Testis (tissue), 3 donors: Measurements from ENCODE around the gene NRP1. TPM values are rescaled to one million over a fixed set of nuclear protein-coding genes. Genes with fewer than 3 reads are reported as not detected.
A peak's percentile ranks its signal among the peaks of the same experiment; 100 is the strongest.

Experiments used
- DNase-seq: peaks from one replicate; pipeline ENCODE4 v3.0.0-alpha.2; 2019
- H3K27ac ChIP-seq, 2 donors: fragments of 200-600 bp; sonication (generic); one replicate each; pipeline ENCODE4 v1.5.1; 2019
- H3K27me3 ChIP-seq: fragments of 200-600 bp; sonication (generic); one replicate; pipeline ENCODE4 v1.5.1; 2019
- H3K36me3 ChIP-seq: fragments of 200-600 bp; sonication (generic); one replicate; pipeline ENCODE4 v1.5.1; 2017; ENCODE audit warnings: low read depth; ENCODE audit errors: missing control alignments
- H3K4me1 ChIP-seq: fragments of 200-600 bp; sonication (generic); one replicate; pipeline ENCODE4 v1.5.1; 2019
- H3K4me3 ChIP-seq, 2 donors: fragments of 200-600 bp; sonication (generic); one replicate each; pipeline ENCODE4 v1.5.1; 2017 to 2019
- H3K9me3 ChIP-seq: fragments of 200-600 bp; sonication (generic); one replicate; pipeline ENCODE4 v1.5.1; 2017
- POLR2A ChIP-seq: fragments of 450-650 bp; IDR thresholded peaks from one replicate; pipeline ENCODE4 v1.6.1; 2017; ENCODE audit warnings: antibody characterized with exemption, mild to moderate bottlenecking, moderate library complexity
- WGBS, 2 donors: methylation state at CpG; one replicate each; pipeline ENCODE4 v1.1.5; 2018; 5-methylcytosine and 5-hydroxymethylcytosine counted together
- intact Hi-C: fragments of 100-400 bp; cut with DNase I; formaldehyde crosslinking; loops from one replicate; pipeline ENCODE4 v1.15.1; 2023; ENCODE audit warnings: low total_unique reads
- polyA plus RNA-seq: library from polyadenylated mRNA; stranded (reverse); fragments of 350-450 nt; fragmentation: Illumina TruSeq; extraction: RNeasy Lipid Tissue Mini Kit (QIAGEN cat#74804); gene quantifications from one replicate; pipeline ENCODE4 v1.2.3, GENCODE V29; 2014; ENCODE audit warnings: low read depth, low replicate concordance; ENCODE audit not compliant: insufficient read depth
- total RNA-seq, 2 donors: library from RNA; depleted of rRNA; stranded (reverse); fragments of >200 nt; gene quantifications; one replicate each; pipeline ENCODE4 v1.2.3, GENCODE V29; 2016
- TF ChIP-seq, protein P1 (sequence below), 3 experiments: fragments of 450-650 bp in 2 of 3; fragments of 200-600 bp in 1 of 3; sonication (generic) in 1 of 3; IDR thresholded peaks; one replicate each; pipeline ENCODE4 v1.5.1; 2016 to 2019; ENCODE audit warnings: antibody characterized with exemption in 3 of 3, mild to moderate bottlenecking in 2 of 3, moderate library complexity in 1 of 3

Gene NRP1
- total and polyA plus RNA-seq, 3 donors from 2014 or later = 15.9 to 23.8 (median 17.1) TPM

GRCh38 chr10:33314811-33315561 lies 19.5 kb downstream of the NRP1 start:
- TF ChIP-seq, protein P1, sequence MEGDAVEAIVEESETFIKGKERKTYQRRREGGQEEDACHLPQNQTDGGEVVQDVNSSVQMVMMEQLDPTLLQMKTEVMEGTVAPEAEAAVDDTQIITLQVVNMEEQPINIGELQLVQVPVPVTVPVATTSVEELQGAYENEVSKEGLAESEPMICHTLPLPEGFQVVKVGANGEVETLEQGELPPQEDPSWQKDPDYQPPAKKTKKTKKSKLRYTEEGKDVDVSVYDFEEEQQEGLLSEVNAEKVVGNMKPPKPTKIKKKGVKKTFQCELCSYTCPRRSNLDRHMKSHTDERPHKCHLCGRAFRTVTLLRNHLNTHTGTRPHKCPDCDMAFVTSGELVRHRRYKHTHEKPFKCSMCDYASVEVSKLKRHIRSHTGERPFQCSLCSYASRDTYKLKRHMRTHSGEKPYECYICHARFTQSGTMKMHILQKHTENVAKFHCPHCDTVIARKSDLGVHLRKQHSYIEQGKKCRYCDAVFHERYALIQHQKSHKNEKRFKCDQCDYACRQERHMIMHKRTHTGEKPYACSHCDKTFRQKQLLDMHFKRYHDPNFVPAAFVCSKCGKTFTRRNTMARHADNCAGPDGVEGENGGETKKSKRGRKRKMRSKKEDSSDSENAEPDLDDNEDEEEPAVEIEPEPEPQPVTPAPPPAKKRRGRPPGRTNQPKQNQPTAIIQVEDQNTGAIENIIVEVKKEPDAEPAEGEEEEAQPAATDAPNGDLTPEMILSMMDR (IDR thresholded peaks at IDR 0.05) = no peak
- TF ChIP-seq POLR2A = no peak
- intact Hi-C loops = no loop called here
- Histone ChIP-seq H3K4me1 (peaks cover 6% of the 10 kb centered on the region), H3K27ac (no peak overlapping the region), H3K36me3 (no peaks in the 10 kb centered on the region), H3K9me3 (no peaks in the 10 kb centered on the region), H3K4me3 (no peak overlapping the region), H3K27me3 (no peaks in the 10 kb centered on the region)
- DNase-seq = no peak
- WGBS, 2 donors = 77 to 78% methylated on average over 5 of the region's 5 CpGs

DNA sequence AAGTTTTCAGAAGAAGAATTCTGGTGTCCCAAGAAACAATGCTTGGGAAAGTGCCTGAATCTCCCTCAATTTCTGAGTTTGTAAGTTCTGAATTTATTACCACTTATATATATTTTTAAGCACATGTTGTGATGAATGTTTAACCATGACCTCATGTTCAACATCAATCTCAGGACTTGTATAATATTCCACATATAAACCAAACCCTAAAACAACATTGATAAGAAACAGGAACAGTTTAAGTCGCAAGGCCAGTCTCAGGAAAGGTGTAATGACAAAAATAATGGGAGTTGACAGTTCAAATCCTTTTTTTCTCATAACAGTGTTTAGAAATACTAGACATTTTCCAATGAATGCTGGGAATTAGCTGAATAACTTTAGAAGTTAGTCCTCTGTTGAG lies 22.8 kb downstream of the NRP1 start:
- Histone ChIP-seq H3K27me3 (no peaks in the 10 kb centered on the region), H3K27ac (no peak overlapping the region), H3K4me1 (peaks cover 6% of the 10 kb centered on the region), H3K36me3 (no peaks in the 10 kb centered on the region), H3K4me3 (no peak overlapping the region), H3K9me3 (no peaks in the 10 kb centered on the region)
- intact Hi-C loops = no loop called here
- TF ChIP-seq, protein P1 (IDR thresholded peaks at IDR 0.05) = no peak
- TF ChIP-seq POLR2A = no peak
- WGBS, 2 donors = 88 to 92% methylated on average over 1 of the region's 1 CpG
- no peak for DNase-seq

GRCh38 chr10:33310853-33311252 lies 23.6 kb downstream of the NRP1 start:
- Histone ChIP-seq H3K4me3 (no peak overlapping the region), H3K27ac (no peak overlapping the region), H3K9me3 (no peaks in the 10 kb centered on the region), H3K4me1 (peaks cover 6% of the 10 kb centered on the region), H3K36me3 (no peaks in the 10 kb centered on the region), H3K27me3 (no peaks in the 10 kb centered on the region)
- intact Hi-C loops = no loop called here
- no peak for TF ChIP-seq POLR2A
- TF ChIP-seq, protein P1 (IDR thresholded peaks at IDR 0.05) = no peak
- no peak for DNase-seq
- 82 to 85% methylated on average over 4 of the region's 4 CpGs for WGBS, 2 donors

- Histone ChIP-seq H3K27me3 (no peaks in the 10 kb centered on the region), H3K4me1 (peaks cover 3% of the 10 kb centered on the region), H3K36me3 (no peaks in the 10 kb centered on the region), H3K27ac (no peak overlapping the region), H3K4me3 (peak overlapping the region in 1 of 2 donors; percentile 9), H3K9me3 (no peaks in the 10 kb centered on the region)
- TF ChIP-seq, protein P1 (IDR thresholded peaks at IDR 0.05) = no peak
- TF ChIP-seq POLR2A = no peak
- WGBS, 2 donors = 58 to 69% methylated on average over 8 of the region's 8 CpGs
- no peak for DNase-seq
- intact Hi-C loops = no loop called here
Measured at GRCh38 chr10:33309406-33309805, 25.1 kb downstream of the NRP1 start.

DNA sequence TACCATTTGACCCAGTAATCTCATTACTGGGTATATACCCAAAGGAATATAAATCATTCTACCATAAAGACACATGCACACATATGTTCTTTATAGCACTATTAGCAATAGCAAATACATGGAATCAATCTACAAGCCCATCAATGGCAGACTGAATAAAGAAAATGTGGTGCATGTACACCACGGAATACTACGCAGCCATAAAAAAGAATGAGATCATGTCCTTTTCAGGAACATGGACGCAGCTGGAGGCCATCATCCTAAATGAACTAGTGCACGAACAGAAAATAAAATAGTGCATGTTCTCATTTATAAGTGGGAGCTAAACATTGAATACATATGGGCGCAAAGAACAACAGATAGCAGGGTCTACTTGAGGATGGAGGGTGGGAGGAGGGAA lies 26.6 kb downstream of the NRP1 start:
- Histone ChIP-seq H3K27me3 (no peaks in the 10 kb centered on the region), H3K4me1 (peaks cover 9% of the 10 kb centered on the region), H3K36me3 (no peaks in the 10 kb centered on the region), H3K9me3 (no peaks in the 10 kb centered on the region), H3K27ac (no peak overlapping the region), H3K4me3 (no peak overlapping the region)
- intact Hi-C loops = no loop called here
- no peak for DNase-seq
- TF ChIP-seq, protein P1 (IDR thresholded peaks at IDR 0.05) = no peak
- 93 to 97% methylated on average over 5 of the region's 5 CpGs for WGBS, 2 donors
